SU-DHL-6 (cell line): Measurements from ENCODE around the gene GAGE12D.
"Not testable (repeated sequence)": the region's sequence is repeated elsewhere in the genome, so short reads cannot be mapped to it uniquely, and the experiment has no call there.

Source experiments
- H2AFZ ChIP-seq: fragments of 200-600 bp; sonication (generic); 2 replicates; pipeline ENCODE4 v1.6.1; 2014; ENCODE audit warnings: low read depth, mild to moderate bottlenecking, moderate library complexity, mixed read lengths, antibody characterized with exemption, low read length; ENCODE audit not compliant: severe bottlenecking
- H3F3A ChIP-seq: fragments of 200-600 bp; shearing (Covaris generic); 2 replicates; pipeline ENCODE4 v1.6.0; 2016; ENCODE audit warnings: antibody characterized with exemption, mild to moderate bottlenecking; ENCODE audit not compliant: insufficient read depth
- H3K27ac ChIP-seq: fragments of 200-600 bp; sonication (generic); 2 replicates; pipeline ENCODE4 v1.5.1; 2016; ENCODE audit warnings: low read depth, mild to moderate bottlenecking, low read length, moderate library complexity, mixed read lengths
- H3K27me3 ChIP-seq: fragments of 200-600 bp; sonication (generic), shearing (Covaris generic); 2 replicates; pipeline ENCODE4 v1.6.0; 2014; ENCODE audit warnings: mild to moderate bottlenecking, low read length
- H3K36me3 ChIP-seq: fragments of 200-600 bp; sonication (generic); 2 replicates; pipeline ENCODE4 v1.6.1; 2014; ENCODE audit warnings: mild to moderate bottlenecking, low read length, mixed read lengths
- H3K4me2 ChIP-seq: fragments of 300-600, 200-600 bp; shearing (Covaris generic), sonication (generic); 2 replicates; pipeline ENCODE4 v1.6.0; 2014; ENCODE audit warnings: low read length, low read depth, mild to moderate bottlenecking; ENCODE audit not compliant: poor library complexity, severe bottlenecking
- H3K4me3 ChIP-seq: fragments of 200-600 bp; sonication (generic); 2 replicates; pipeline ENCODE4 v1.5.1; 2014; ENCODE audit warnings: antibody characterized with exemption, low read length, mild to moderate bottlenecking, mixed read lengths; ENCODE audit not compliant: insufficient read depth, poor library complexity, severe bottlenecking
- H3K79me2 ChIP-seq: fragments of 200-600 bp; sonication (generic); 2 replicates; pipeline ENCODE4 v1.6.1; 2014; ENCODE audit warnings: mild to moderate bottlenecking, low read length, moderate library complexity; ENCODE audit not compliant: insufficient read depth
- H3K9ac ChIP-seq: fragments of 200-600 bp; sonication (generic); 2 replicates; pipeline ENCODE4 v1.7.0; 2014; ENCODE audit warnings: mild to moderate bottlenecking, low read length
- H3K9me2 ChIP-seq: fragments of 200-600 bp; sonication (generic); replicated peaks from 2 replicates; pipeline ENCODE4 v1.6.1; 2014; ENCODE audit warnings: low read length; ENCODE audit not compliant: insufficient read depth
- H3K9me3 ChIP-seq: fragments of 200-600 bp; sonication (generic); 2 replicates; pipeline ENCODE4 v1.6.1; 2014; ENCODE audit warnings: low read length, mixed read lengths; ENCODE audit not compliant: insufficient read depth
- H4K20me1 ChIP-seq: fragments of 200-600 bp; sonication (generic); 2 replicates; pipeline ENCODE4 v1.6.1; 2014; ENCODE audit warnings: low read depth, mild to moderate bottlenecking, antibody characterized with exemption, low read length, moderate library complexity, mixed read lengths

Gene GAGE12D

GRCh38 chrX:49541433-49541832 lies at the start of gene GAGE12D:
Gene GAGE12D (plus strand): TSS chrX:49541733. CDS start chrX:49542888, 1,155 bp downstream.
- H3K36me3 ChIP-seq, H3K27me3 ChIP-seq, H2AFZ ChIP-seq, H3K9me3 ChIP-seq, H3K9ac ChIP-seq, H4K20me1 ChIP-seq, H3K4me2 ChIP-seq, H3K9me2 ChIP-seq, H3K4me3 ChIP-seq, H3K79me2 ChIP-seq, H3F3A ChIP-seq, H3K27ac ChIP-seq: not testable (repeated sequence)

- not testable (repeated sequence) for H3K27ac ChIP-seq, H3K9ac ChIP-seq, H2AFZ ChIP-seq, H3K9me3 ChIP-seq, H3K36me3 ChIP-seq, H3K4me3 ChIP-seq, H3K9me2 ChIP-seq, H3K27me3 ChIP-seq, H4K20me1 ChIP-seq, H3K79me2 ChIP-seq, H3K4me2 ChIP-seq, H3F3A ChIP-seq
Observed at GRCh38 chrX:49531877-49532276, 9.7 kb upstream of the GAGE12D start, which contains the start of gene GAGE12C. Gene GAGE12C (plus strand): TSS chrX:49532177. CDS start chrX:49533332, 1,155 bp downstream.

GRCh38 chrX:49550989-49551388 lies 9.5 kb downstream of the GAGE12D start, which contains the start of gene GAGE12E:
Gene GAGE12E (plus strand): TSS chrX:49551289. CDS start chrX:49552444, 1,155 bp downstream.
- not testable (repeated sequence) for H4K20me1 ChIP-seq, H3K9me2 ChIP-seq, H3K36me3 ChIP-seq, H3K4me3 ChIP-seq, H3K9me3 ChIP-seq, H3K79me2 ChIP-seq, H3K4me2 ChIP-seq, H2AFZ ChIP-seq, H3F3A ChIP-seq, H3K9ac ChIP-seq, H3K27ac ChIP-seq, H3K27me3 ChIP-seq

GRCh38 chrX:49560542-49560941 lies 19.0 kb downstream of the GAGE12D start, which contains the start of gene GAGE12F:
Gene GAGE12F (plus strand): TSS chrX:49560842. CDS start chrX:49561997, 1,155 bp downstream.
- H4K20me1 ChIP-seq, H3K4me2 ChIP-seq, H3K36me3 ChIP-seq, H3K27ac ChIP-seq, H3K4me3 ChIP-seq, H3K9ac ChIP-seq, H3K9me3 ChIP-seq, H3F3A ChIP-seq, H2AFZ ChIP-seq, H3K9me2 ChIP-seq, H3K27me3 ChIP-seq, H3K79me2 ChIP-seq: not testable (repeated sequence)

GRCh38 chrX:49568728-49569127 lies 27.2 kb downstream of the GAGE12D start:
- not testable (repeated sequence) for H3K9me3 ChIP-seq, H3K27ac ChIP-seq, H3K79me2 ChIP-seq, H3K4me3 ChIP-seq, H3K9ac ChIP-seq, H3F3A ChIP-seq, H3K9me2 ChIP-seq, H3K36me3 ChIP-seq, H2AFZ ChIP-seq, H3K27me3 ChIP-seq, H4K20me1 ChIP-seq, H3K4me2 ChIP-seq

- H2AFZ ChIP-seq, H3K27me3 ChIP-seq, H3K36me3 ChIP-seq, H3K4me2 ChIP-seq, H3K9me3 ChIP-seq, H3K4me3 ChIP-seq, H3K9me2 ChIP-seq, H3K79me2 ChIP-seq, H3F3A ChIP-seq, H3K9ac ChIP-seq, H3K27ac ChIP-seq, H4K20me1 ChIP-seq: not testable (repeated sequence)
Observed at GRCh38 chrX:49569152-49569551, 27.6 kb downstream of the GAGE12D start.

- not testable (repeated sequence) for H2AFZ ChIP-seq, H3K4me3 ChIP-seq, H3K9me2 ChIP-seq, H3K27me3 ChIP-seq, H3K4me2 ChIP-seq, H3K79me2 ChIP-seq, H3K9me3 ChIP-seq, H4K20me1 ChIP-seq, H3K36me3 ChIP-seq, H3K27ac ChIP-seq, H3F3A ChIP-seq, H3K9ac ChIP-seq
Observed at GRCh38 chrX:49570100-49570499, 28.6 kb downstream of the GAGE12D start, which contains the start of gene GAGE12G. Gene GAGE12G (plus strand): TSS chrX:49570400. CDS start chrX:49571555, 1,155 bp downstream.

- not testable (repeated sequence) for H3K4me2 ChIP-seq, H3K9me3 ChIP-seq
Observed at GRCh38 chrX:49579649-49580048, 38.1 kb downstream of the GAGE12D start, which contains the start of gene GAGE12H. Gene GAGE12H (plus strand): TSS chrX:49579949. CDS start chrX:49581104, 1,155 bp downstream.

More at GRCh38 chrX:49579649-49580048, 38.1 kb downstream of the GAGE12D start, which contains the start of gene GAGE12H:
- H3K79me2 ChIP-seq, H4K20me1 ChIP-seq, H3F3A ChIP-seq, H3K4me3 ChIP-seq, H3K36me3 ChIP-seq, H3K9ac ChIP-seq, H3K9me2 ChIP-seq, H3K27ac ChIP-seq, H2AFZ ChIP-seq, H3K27me3 ChIP-seq: not testable (repeated sequence)
